Skeletal muscle satellite cell (primary cell): ENCODE measurements around the gene NMNAT3.

Experiments used
- H3K27me3 ChIP-seq: 2 replicates; pipeline ENCODE4 v1.7.0; 2013; ENCODE audit warnings: low read length; ENCODE audit not compliant: control insufficient read depth, insufficient read depth
- H3K36me3 ChIP-seq: 2 replicates; pipeline ENCODE4 v1.7.0; 2013; ENCODE audit warnings: mild to moderate bottlenecking, control low read depth, low read length; ENCODE audit not compliant: insufficient read depth
- H3K4me1 ChIP-seq: 2 replicates; pipeline ENCODE4 v1.7.0; 2013; ENCODE audit warnings: low read length; ENCODE audit not compliant: control insufficient read depth, insufficient read depth
- H3K4me2 ChIP-seq: 2 replicates; pipeline ENCODE4 v1.7.0; 2013; ENCODE audit warnings: mild to moderate bottlenecking, low read length
- H3K4me3 ChIP-seq: 2 replicates; pipeline ENCODE4 v1.7.0; 2013; ENCODE audit warnings: low read length
- H3K9ac ChIP-seq: 2 replicates; pipeline ENCODE4 v1.7.0; 2013; ENCODE audit warnings: mild to moderate bottlenecking, low read depth, low read length, moderate library complexity
- H3K9me3 ChIP-seq: replicated peaks from 2 replicates; pipeline ENCODE4 v1.7.0; 2013; ENCODE audit warnings: mild to moderate bottlenecking, control low read depth, low read length

The NMNAT3 gene

GRCh38 chr3:139558351-139559266, 119.2 kb downstream of the NMNAT3 start:
- H3K9ac ChIP-seq = no peak overlapping the region
- H3K36me3 ChIP-seq = no peaks in the 10 kb centered on the region
- no peaks in the 10 kb centered on the region for H3K4me1 ChIP-seq
- H3K9me3 ChIP-seq = no peaks in the 10 kb centered on the region
- H3K4me3 ChIP-seq = no peak overlapping the region
- H3K4me2 ChIP-seq = no peak overlapping the region
- peaks cover 11% of the 10 kb centered on the region for H3K27me3 ChIP-seq

- Histone ChIP-seq H3K9me3 (no peaks in the 10 kb centered on the region), H3K27me3 (peaks cover 11% of the 10 kb centered on the region), H3K9ac (no peak overlapping the region), H3K4me1 (no peaks in the 10 kb centered on the region), H3K4me3 (no peak overlapping the region), H3K4me2 (no peak overlapping the region), H3K36me3 (no peaks in the 10 kb centered on the region)
Observed at GRCh38 chr3:139557041-139557440, 120.7 kb downstream of the NMNAT3 start.

- H3K4me1 ChIP-seq = no peaks in the 10 kb centered on the region
- no peaks in the 10 kb centered on the region for H3K9me3 ChIP-seq
- no peak overlapping the region for H3K4me2 ChIP-seq
- no peak overlapping the region for H3K9ac ChIP-seq
- H3K4me3 ChIP-seq = no peak overlapping the region
- no peaks in the 10 kb centered on the region for H3K36me3 ChIP-seq
- H3K27me3 ChIP-seq = peaks cover under 1% of the 10 kb centered on the region
Observed at GRCh38 chr3:139555249-139555648, 122.5 kb downstream of the NMNAT3 start.

GRCh38 chr3:139554628-139555027, 123.1 kb downstream of the NMNAT3 start:
- Histone ChIP-seq H3K9ac (no peak overlapping the region), H3K4me1 (no peaks in the 10 kb centered on the region), H3K36me3 (no peaks in the 10 kb centered on the region)

GRCh38 chr3:139552632-139553365, 125.0 kb downstream of the NMNAT3 start:
- H3K27me3 ChIP-seq = peaks cover 3% of the 10 kb centered on the region
- no peak overlapping the region for H3K4me2 ChIP-seq
- H3K9me3 ChIP-seq = no peaks in the 10 kb centered on the region
- no peak overlapping the region for H3K4me3 ChIP-seq
- H3K4me1 ChIP-seq = no peaks in the 10 kb centered on the region
- no peaks in the 10 kb centered on the region for H3K36me3 ChIP-seq
- H3K9ac ChIP-seq = no peak overlapping the region

More at GRCh38 chr3:139554628-139555027, 123.1 kb downstream of the NMNAT3 start:
- Histone ChIP-seq H3K4me2 (no peak overlapping the region), H3K4me3 (no peak overlapping the region), H3K27me3 (no peaks in the 10 kb centered on the region), H3K9me3 (no peaks in the 10 kb centered on the region)

- Histone ChIP-seq H3K4me3 (no peak overlapping the region), H3K9me3 (no peaks in the 10 kb centered on the region), H3K36me3 (no peaks in the 10 kb centered on the region), H3K9ac (no peak overlapping the region), H3K4me2 (no peak overlapping the region), H3K27me3 (peaks cover 11% of the 10 kb centered on the region), H3K4me1 (no peaks in the 10 kb centered on the region)
Observed at GRCh38 chr3:139548801-139549200, 129.0 kb downstream of the NMNAT3 start.

GRCh38 chr3:139547666-139548065, 130.1 kb downstream of the NMNAT3 start:
- Histone ChIP-seq H3K9me3 (no peaks in the 10 kb centered on the region), H3K9ac (no peak overlapping the region), H3K4me3 (no peak overlapping the region), H3K4me2 (no peak overlapping the region), H3K4me1 (no peaks in the 10 kb centered on the region), H3K36me3 (no peaks in the 10 kb centered on the region), H3K27me3 (peaks cover 14% of the 10 kb centered on the region)

GRCh38 chr3:139546772-139547171, 131.0 kb downstream of the NMNAT3 start:
- no peak overlapping the region for H3K9ac ChIP-seq
- H3K9me3 ChIP-seq = no peaks in the 10 kb centered on the region
- peaks cover 18% of the 10 kb centered on the region for H3K27me3 ChIP-seq
- H3K36me3 ChIP-seq = no peaks in the 10 kb centered on the region
- H3K4me2 ChIP-seq = no peak overlapping the region
- H3K4me3 ChIP-seq = no peak overlapping the region
- H3K4me1 ChIP-seq = no peaks in the 10 kb centered on the region

- Histone ChIP-seq H3K27me3 (peaks cover 31% of the 10 kb centered on the region), H3K9me3 (no peaks in the 10 kb centered on the region), H3K36me3 (no peaks in the 10 kb centered on the region), H3K4me1 (peaks cover 5% of the 10 kb centered on the region), H3K9ac (no peak overlapping the region), H3K4me3 (no peak overlapping the region), H3K4me2 (no peak overlapping the region)
Observed at GRCh38 chr3:139541532-139542288, 136.1 kb downstream of the NMNAT3 start.

- Histone ChIP-seq H3K4me1 (peaks cover 5% of the 10 kb centered on the region), H3K9ac (no peak overlapping the region), H3K4me3 (no peak overlapping the region), H3K9me3 (no peaks in the 10 kb centered on the region), H3K36me3 (no peaks in the 10 kb centered on the region), H3K27me3 (peaks cover 31% of the 10 kb centered on the region), H3K4me2 (no peak overlapping the region)
Observed at GRCh38 chr3:139540651-139541531, 136.9 kb downstream of the NMNAT3 start.
